AG10803 (cell line): ENCODE data around the gene STARD5.

ENCODE experiments used
- DNase-seq: peaks from one replicate; pipeline ENCODE4 v3.0.0; 2010; ENCODE audit warnings: low read depth
- H3K4me3 ChIP-seq: 2 replicates; pipeline ENCODE4 v1.5.1; 2011; ENCODE audit warnings: mild to moderate bottlenecking, low read length, control low read depth
- TF ChIP-seq, protein P1 (sequence below): conservative IDR thresholded peaks from 2 replicates; pipeline ENCODE4 v1.5.1; 2011; ENCODE audit warnings: mild to moderate bottlenecking, low read length, control low read depth, inconsistent platforms

Gene STARD5, protein sequence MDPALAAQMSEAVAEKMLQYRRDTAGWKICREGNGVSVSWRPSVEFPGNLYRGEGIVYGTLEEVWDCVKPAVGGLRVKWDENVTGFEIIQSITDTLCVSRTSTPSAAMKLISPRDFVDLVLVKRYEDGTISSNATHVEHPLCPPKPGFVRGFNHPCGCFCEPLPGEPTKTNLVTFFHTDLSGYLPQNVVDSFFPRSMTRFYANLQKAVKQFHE

DNA sequence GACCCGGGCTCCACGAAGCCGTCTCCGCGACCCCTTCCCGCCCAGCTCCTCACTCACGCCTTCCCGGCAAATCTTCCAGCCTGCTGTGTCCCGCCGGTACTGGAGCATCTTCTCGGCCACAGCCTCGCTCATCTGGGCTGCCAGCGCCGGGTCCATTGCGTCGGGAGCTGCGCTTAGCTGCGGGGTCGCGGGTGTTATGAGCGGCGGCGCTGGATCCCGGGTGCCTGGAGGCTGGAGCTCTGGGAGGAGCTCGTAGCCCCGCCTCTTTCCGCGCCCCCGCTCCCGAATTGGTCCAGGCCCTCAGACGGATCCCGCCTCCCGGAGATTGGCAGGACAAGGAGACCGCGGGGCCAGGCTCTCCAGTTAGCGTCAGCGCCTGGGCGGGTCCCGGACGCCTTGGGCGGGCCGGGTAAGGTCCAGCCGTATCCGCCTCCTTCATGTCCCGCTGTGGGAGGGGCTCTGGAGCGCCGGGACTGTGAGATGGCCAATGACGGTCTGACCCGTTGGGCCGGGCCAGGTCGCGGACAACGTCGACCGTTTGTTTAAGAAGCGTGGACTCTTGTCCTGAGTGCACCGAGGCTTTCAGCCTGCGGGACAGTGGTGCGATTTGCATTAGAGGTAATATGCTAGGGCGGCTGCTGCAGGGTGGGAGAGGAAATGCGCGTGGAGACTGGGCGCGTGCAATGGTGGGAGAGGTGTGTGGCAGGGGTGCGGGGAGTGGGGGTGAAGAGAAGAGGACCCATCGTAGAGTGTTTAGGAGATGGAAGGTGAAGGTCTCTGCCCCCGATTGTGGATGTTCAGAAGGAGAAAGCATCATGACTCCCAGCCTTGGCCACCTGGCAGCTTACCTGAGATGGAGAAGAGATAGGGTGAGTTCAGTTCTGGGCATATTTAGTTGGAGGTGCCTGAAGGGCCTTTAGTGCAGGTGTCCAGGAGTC, at the start of gene STARD5:
Gene STARD5, minus strand, starts transcription at position 198 of the 938 bp plus-strand sequence. Its CDS starts 42 bp downstream, at position 156.
- DNase-seq: peak; percentile 95
- H3K4me3 ChIP-seq: peak within 1 kb of the TSS; percentile 93
- TF ChIP-seq, protein P1, sequence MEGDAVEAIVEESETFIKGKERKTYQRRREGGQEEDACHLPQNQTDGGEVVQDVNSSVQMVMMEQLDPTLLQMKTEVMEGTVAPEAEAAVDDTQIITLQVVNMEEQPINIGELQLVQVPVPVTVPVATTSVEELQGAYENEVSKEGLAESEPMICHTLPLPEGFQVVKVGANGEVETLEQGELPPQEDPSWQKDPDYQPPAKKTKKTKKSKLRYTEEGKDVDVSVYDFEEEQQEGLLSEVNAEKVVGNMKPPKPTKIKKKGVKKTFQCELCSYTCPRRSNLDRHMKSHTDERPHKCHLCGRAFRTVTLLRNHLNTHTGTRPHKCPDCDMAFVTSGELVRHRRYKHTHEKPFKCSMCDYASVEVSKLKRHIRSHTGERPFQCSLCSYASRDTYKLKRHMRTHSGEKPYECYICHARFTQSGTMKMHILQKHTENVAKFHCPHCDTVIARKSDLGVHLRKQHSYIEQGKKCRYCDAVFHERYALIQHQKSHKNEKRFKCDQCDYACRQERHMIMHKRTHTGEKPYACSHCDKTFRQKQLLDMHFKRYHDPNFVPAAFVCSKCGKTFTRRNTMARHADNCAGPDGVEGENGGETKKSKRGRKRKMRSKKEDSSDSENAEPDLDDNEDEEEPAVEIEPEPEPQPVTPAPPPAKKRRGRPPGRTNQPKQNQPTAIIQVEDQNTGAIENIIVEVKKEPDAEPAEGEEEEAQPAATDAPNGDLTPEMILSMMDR: no peak

DNA sequence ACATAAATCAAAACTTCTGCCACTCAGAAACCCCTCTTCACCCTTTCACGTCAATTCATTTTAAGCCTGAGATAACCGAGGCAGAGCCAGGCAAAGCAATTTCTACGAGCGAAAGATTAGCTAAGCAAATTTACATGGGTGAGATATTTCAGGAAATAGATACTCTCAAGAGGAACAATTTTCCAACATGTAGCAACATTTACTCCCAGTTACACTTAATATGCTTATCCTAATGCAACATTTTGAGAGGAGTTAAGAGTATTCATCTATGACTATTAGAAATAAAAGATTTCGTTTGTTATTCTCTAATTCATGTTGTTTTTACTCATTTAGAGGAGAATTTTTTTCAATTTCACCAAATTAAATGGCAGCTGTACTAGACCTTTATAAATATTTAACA, 49.2 kb upstream of the STARD5 start:
- no peak for DNase-seq
- TF ChIP-seq, protein P1: no peak
- no peak overlapping the region for H3K4me3 ChIP-seq

DNA sequence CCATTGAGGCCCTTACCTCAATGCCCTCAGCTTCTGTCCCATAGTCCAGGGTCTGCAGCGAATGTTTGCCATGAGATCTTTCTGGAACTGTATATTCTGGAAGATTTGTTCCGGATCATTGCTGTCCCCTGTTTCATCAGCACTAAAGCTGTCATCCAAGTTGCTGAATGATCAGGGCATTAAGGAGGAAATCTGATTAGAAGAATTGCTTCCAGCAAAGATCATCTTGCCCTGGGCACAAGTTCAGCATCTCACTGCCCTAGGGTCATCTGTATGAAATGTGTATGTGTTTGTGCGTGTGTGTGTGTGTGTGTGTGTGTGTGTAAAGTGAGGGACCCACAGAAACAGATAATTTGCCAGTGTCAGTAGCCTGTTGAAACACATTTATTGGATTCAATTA, 48.6 kb upstream of the STARD5 start:
- H3K4me3 ChIP-seq: no peak overlapping the region
- no peak for DNase-seq
- TF ChIP-seq, protein P1: no peak

DNA sequence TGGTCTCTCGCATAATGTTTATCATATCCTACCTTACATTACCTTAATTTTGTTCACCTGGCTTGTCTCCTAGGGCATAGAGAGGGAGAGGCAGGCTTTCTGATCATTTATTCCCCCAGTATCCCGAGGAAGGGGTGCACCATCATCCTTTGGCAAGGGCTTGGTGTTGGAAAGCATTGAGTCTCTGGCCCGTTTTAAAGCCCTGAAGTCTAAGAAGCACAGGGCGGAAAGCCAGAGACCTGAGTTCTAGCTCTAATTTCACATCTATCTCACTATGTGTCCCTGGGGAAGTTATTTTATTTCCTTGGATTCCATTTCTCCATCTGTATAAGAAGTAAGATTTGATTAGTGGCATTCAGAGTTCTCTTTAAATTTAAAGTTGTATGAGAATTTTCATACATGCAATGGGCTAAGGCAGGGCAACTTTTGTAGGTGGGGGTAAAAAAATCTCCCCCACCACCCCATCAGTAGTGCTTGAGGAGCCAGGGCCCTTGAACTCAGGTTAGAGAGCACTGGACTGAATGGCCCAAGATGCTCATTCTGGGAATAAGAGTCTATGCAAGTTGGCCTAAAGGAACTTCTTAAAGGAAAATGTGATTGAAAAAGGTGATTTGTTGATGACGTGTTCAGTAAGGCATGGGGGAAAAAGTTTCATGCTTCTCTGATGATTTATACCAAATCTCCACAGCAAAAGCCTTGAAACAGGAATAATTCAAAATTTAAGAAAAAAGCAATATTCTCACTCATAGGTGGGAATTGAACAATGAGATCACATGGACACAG, 40.0 kb upstream of the STARD5 start:
- TF ChIP-seq, protein P1: no peak
- no peak overlapping the region for H3K4me3 ChIP-seq
- DNase-seq: no peak

DNA sequence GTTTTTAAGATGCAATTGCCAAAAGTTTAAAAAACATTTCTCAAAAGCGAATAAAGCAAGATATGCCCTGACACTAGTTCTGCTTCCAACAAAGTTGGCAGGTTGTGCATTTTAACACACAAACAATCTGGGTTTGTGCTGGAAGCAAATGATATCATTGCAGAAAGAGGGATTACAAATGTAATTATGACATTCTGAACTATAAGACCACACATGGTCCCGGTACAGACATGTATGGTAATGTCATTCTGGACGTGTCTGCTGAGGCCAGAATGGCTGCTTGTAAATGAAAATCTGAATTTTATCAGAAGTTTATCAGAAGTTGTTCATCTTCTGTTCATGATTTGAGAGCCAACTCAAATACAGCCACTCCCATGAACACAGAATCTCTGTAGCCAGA, 39.3 kb upstream of the STARD5 start:
- TF ChIP-seq, protein P1: no peak
- DNase-seq: no peak
- no peak overlapping the region for H3K4me3 ChIP-seq

DNA sequence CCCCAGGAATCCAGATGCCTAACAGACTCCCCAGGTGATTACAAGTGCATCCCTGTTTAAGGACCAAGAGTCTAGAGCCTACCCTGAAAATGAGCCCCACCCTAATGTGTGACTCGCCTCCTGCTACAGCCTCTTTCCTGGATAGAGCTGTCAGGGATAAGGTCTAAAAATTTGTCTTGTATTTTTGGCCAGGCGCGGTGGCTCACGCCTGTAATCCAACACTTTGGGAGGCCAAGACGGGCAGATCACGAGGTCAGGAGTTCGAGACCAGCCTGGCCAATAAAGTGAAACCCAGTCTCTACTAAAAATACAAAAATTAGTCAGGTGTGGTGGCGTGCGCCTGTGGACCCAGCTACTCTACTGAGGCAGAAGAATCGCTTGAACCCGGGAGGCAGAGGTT, 38.8 kb upstream of the STARD5 start:
- DNase-seq: no peak
- no peak overlapping the region for H3K4me3 ChIP-seq
- TF ChIP-seq, protein P1: no peak
